ENCODE measurements around the gene MRPS23. TPM values are rescaled to one million over a fixed set of nuclear protein-coding genes. Genes with fewer than 3 reads are reported as not detected.

Gene MRPS23
- total and polyA plus RNA-seq, 2 of the 8 experiments (the other 6 are each of a cell fraction or from before 2014, with no cell fraction given), result 38.6 to 60.4 TPM

- TF ChIP-seq HDAC6 (IDR thresholded peaks at IDR 0.05; ENCODE audit: low read depth, low read length) (no peak), RFX5 (IDR thresholded peaks at IDR 0.05; ENCODE audit: borderline replicate concordance, low read depth, low read length) (no peak)
Observed at GRCh38 chr17:57849874-57850754, at the start of gene MRPS23 (continued).
